ENCODE results near the gene CFL1. TPM values are rescaled to one million over a fixed set of nuclear protein-coding genes. Genes with fewer than 3 reads are reported as not detected.

The CFL1 gene
- total RNA-seq, 2 experiments from 2014 or later: 1,043 to 1,085 TPM

GRCh38 chr11:65860278-65861164, 2.5 kb upstream of the CFL1 start, which contains the start of gene MUS81:
Gene MUS81, plus strand, starts transcription at chr11:65860433. Its CDS starts 321 bp downstream, at chr11:65860754.
- peak; percentile 97 for DNase-seq
- peaks cover 38% of the 10 kb centered on the region for H3K36me3 Mint-ChIP-seq (ENCODE audit: low read depth)
- peaks cover 31% of the 10 kb centered on the region for H3K4me1 Mint-ChIP-seq (ENCODE audit: low read depth)
- CTCF ChIA-PET: interaction anchor here (0.7 to 6.1 kb wide), 17 partner anchors 8 to 151 kb away, joined by 3 to 178 read pairs (median 4); partner anchors contain the start of genes CCDC85B, CST6, CTSW and FIBP
- H3K9me3 Mint-ChIP-seq: no peaks in the 10 kb centered on the region
- peak within 1 kb of the TSS; percentile 100 for H3K27ac Mint-ChIP-seq
- intact Hi-C loops (cut with micrococcal nuclease): loop anchor here (1.0 kb wide), 3 partner anchors 97 to 197 kb away; partner anchors contain the start of gene SART1
- H3K27me3 Mint-ChIP-seq (ENCODE audit: low read depth): no peaks in the 10 kb centered on the region
- peak within 1 kb of the TSS; percentile 97 for H3K4me3 Mint-ChIP-seq

- H3K4me1 Mint-ChIP-seq (ENCODE audit: low read depth): peaks cover 36% of the 10 kb centered on the region
Measured at GRCh38 chr11:65859812-65860277, 1.9 kb upstream of the CFL1 start.

GRCh38 chr11:65859095-65859811, 1.3 kb upstream of the CFL1 start:
- Mint-ChIP-seq H3K27ac (peak overlapping the region; percentile 100), H3K27me3 (ENCODE audit: low read depth) (no peaks in the 10 kb centered on the region), H3K36me3 (ENCODE audit: low read depth) (peaks cover 44% of the 10 kb centered on the region), H3K4me1 (ENCODE audit: low read depth) (peaks cover 41% of the 10 kb centered on the region), H3K9me3 (no peaks in the 10 kb centered on the region), H3K4me3 (peak overlapping the region; percentile 97)
- DNase-seq: peak; percentile 99
- intact Hi-C loops (cut with micrococcal nuclease): loop anchor here (1.0 to 5.0 kb wide), 8 partner anchors 14 to 1057 kb away; partner anchors contain the start of genes C11orf68, CAPN1, DRAP1 and EFEMP2
- CTCF ChIA-PET: interaction anchor here (0.5 to 6.1 kb wide), 20 partner anchors 8 to 236 kb away, joined by 3 to 178 read pairs (median 4); partner anchors contain the start of genes CCDC85B, CST6, CTSW and FIBP

More at GRCh38 chr11:65859812-65860277, 1.9 kb upstream of the CFL1 start:
- CTCF ChIA-PET: interaction anchor here (0.5 to 6.1 kb wide), 21 partner anchors 9 to 236 kb away, joined by 3 to 178 read pairs (median 4); partner anchors contain the start of genes CCDC85B, CST6, CTSW and FIBP
- H3K27ac Mint-ChIP-seq: peak overlapping the region; percentile 100
- H3K36me3 Mint-ChIP-seq (ENCODE audit: low read depth): peaks cover 38% of the 10 kb centered on the region
- H3K27me3 Mint-ChIP-seq (ENCODE audit: low read depth): no peaks in the 10 kb centered on the region
- H3K4me3 Mint-ChIP-seq: peak overlapping the region; percentile 97
- no peaks in the 10 kb centered on the region for H3K9me3 Mint-ChIP-seq
- intact Hi-C loops (cut with micrococcal nuclease): loop anchor here (1.0 to 5.0 kb wide), 11 partner anchors 13 to 1058 kb away; partner anchors contain the start of genes C11orf68, CAPN1, DRAP1 and EFEMP2
- no peak for DNase-seq

- Mint-ChIP-seq H3K27me3 (ENCODE audit: low read depth) (no peaks in the 10 kb centered on the region), H3K27ac (peak overlapping the region; percentile 100), H3K36me3 (ENCODE audit: low read depth) (peaks cover 50% of the 10 kb centered on the region), H3K4me3 (peak overlapping the region; percentile 97), H3K4me1 (ENCODE audit: low read depth) (peaks cover 44% of the 10 kb centered on the region), H3K9me3 (no peaks in the 10 kb centered on the region)
- intact Hi-C loops (cut with micrococcal nuclease): loop anchor here (1.0 to 5.0 kb wide), 13 partner anchors 14 to 1056 kb away; partner anchors contain the start of genes BANF1, C11orf68, CAPN1 and DRAP1
- CTCF ChIA-PET: interaction anchor here (0.8 to 6.1 kb wide), 6 partner anchors 13 to 79 kb away, joined by 3 to 178 read pairs (median 7); partner anchors contain the start of genes CCDC85B, CTSW and FIBP
- DNase-seq: no peak
Measured at GRCh38 chr11:65858681-65859087, 704 bp upstream of the CFL1 start.

DNA sequence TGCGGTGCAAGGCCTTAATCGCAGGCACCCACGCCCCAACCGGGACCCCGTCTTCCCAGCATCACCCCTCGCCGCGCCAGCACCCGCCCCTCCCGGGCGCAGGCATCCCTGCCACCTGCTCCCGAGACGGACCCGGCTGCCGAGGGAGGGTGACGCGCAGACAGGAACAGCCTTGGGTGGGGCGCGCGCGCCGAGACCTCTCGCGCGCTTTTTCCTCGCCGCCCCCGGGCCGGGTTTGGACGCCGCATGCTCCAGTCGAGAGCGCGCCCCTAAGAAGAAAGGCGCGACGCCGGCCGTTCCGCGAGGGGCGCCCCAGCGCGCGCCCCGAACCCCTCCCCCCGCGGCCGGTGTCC, 504 bp downstream of the CFL1 start:
- Mint-ChIP-seq H3K4me1 (ENCODE audit: low read depth) (peaks cover 45% of the 10 kb centered on the region), H3K27ac (peak overlapping the region; percentile 85), H3K4me3 (peak overlapping the region; percentile 89), H3K9me3 (no peaks in the 10 kb centered on the region), H3K27me3 (ENCODE audit: low read depth) (no peaks in the 10 kb centered on the region), H3K36me3 (ENCODE audit: low read depth) (peaks cover 50% of the 10 kb centered on the region)
- peak; percentile 57 for DNase-seq
- intact Hi-C loops (cut with micrococcal nuclease): loop anchor here (5.0 kb wide), 2 partner anchors 475 to 1055 kb away; partner anchors contain the start of genes MAP4K2 and SLC25A45
- CTCF ChIA-PET: interaction anchor here (1.0 to 6.1 kb wide), 2 partner anchors 29 to 78 kb away, joined by 3 to 178 read pairs; partner anchors contain the start of genes CCDC85B, CTSW and FIBP

DNA sequence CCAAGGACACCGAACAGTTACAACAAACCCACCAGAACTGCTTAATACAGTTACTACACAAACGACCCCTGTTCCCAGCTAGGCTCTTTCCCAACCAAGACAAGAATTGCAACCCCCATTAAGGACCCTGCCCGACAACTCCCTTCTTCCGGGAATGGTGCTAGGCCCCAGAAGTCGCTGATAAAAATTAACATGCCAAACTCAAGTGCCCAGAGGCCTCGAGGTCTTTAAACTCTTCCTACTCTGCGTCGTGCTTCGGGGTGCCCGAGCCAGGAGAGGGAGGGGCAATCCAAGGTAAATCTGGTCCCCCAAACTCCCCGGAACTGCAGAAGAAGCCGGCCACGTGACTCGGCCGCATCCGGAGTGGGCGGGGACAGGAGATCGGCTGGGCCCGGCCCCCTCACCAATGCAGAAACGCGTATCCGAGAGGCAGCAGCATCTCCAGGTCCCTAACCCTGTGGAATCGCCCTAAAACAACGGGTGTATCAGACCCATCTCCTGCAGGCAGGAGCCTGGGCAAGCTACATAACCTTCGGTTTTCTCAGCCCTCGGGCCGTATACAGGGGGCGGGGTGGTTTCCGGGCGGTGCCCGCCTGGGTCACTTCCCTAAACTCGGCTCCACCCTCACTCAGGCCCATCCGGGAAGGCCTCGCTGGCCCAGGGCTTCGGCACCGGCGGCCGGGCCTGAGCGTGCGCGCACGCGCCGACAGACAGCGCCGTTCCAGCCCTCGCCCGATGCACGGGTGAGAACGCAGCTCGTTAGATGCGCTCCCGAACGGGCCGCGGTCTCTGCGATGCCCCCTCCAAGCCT, 1.1 kb downstream of the CFL1 start:
- no peaks in the 10 kb centered on the region for H3K27me3 Mint-ChIP-seq (ENCODE audit: low read depth)
- CTCF ChIA-PET: interaction anchor here (0.6 to 1.0 kb wide), 2 partner anchors 77 to 134 kb away, joined by 3 read pairs; no protein-coding TSS in a partner anchor
- H3K4me3 Mint-ChIP-seq: peak overlapping the region; percentile 89
- peaks cover 44% of the 10 kb centered on the region for H3K4me1 Mint-ChIP-seq (ENCODE audit: low read depth)
- peak; percentile 88 for DNase-seq
- intact Hi-C loops (cut with micrococcal nuclease): loop anchor here (5.0 kb wide), 2 partner anchors 475 to 1055 kb away; partner anchors contain the start of genes MAP4K2 and SLC25A45
- H3K9me3 Mint-ChIP-seq: peaks cover 3% of the 10 kb centered on the region
- H3K36me3 Mint-ChIP-seq (ENCODE audit: low read depth): peaks cover 51% of the 10 kb centered on the region
- H3K27ac Mint-ChIP-seq: peak overlapping the region; percentile 85

- DNase-seq: no peak
Measured at GRCh38 chr11:65855927-65856363, 2.0 kb downstream of the CFL1 start.

DNA sequence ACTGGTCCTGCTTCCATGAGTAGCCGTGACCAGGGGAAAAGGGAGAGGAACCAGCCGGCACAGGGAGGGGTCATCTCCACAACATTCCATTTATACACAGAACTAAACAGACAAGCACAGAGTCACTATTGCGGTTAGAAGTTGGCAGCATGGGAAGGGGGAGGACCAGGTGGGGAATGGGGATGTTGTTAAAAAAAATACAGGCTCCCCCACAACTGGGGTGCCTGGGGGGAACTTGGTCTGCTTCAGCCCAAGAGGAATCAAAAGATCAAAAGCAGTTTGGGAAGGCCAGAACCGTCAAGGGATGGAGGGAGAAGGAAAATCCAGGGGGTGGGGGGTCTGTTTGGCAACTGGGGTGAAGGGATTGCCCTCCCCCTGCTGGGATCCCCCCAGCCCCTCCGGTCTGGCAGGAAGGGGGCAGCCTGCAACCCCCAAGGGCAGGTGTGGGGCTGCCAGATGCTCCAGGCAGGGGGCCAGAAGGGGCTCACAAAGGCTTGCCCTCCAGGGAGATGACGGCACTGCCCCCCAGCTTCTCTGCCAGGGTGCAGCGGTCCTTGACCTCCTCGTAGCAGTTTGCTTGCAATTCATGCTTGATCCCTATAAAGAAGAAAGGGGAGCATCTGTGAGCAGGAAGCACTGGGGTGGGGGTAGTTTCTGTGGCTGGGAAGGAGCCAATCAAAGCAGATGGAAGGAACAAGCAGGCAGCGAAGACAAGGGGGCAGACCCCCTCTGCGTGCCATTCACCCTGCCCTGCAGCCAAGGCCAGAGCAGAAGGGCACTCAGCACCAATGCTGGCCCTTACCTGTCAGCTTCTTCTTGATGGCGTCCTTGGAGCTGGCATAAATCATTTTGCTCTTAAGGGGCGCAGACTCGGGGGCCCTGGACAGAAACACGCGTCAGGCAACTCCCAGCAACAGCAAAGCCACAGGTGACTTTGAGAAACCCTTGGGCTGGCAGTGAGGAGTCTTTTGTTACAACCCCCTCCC, 2.8 kb downstream of the CFL1 start:
- intact Hi-C loops (cut with micrococcal nuclease): loop anchor here (5.0 kb wide), 2 partner anchors 473 to 1053 kb away; partner anchors contain the start of genes MAP4K2 and SLC25A45
- CTCF ChIA-PET: interaction anchor here (0.7 kb wide), 1 partner anchor 157 kb away, joined by 3 read pairs; the partner anchor contains the start of gene CST6

More at GRCh38 chr11:65855927-65856363, 2.0 kb downstream of the CFL1 start:
- Mint-ChIP-seq H3K9me3 (peaks cover 8% of the 10 kb centered on the region), H3K4me3 (peak overlapping the region; percentile 89), H3K36me3 (ENCODE audit: low read depth) (peaks cover 54% of the 10 kb centered on the region), H3K27ac (peak overlapping the region; percentile 85), H3K27me3 (ENCODE audit: low read depth) (no peaks in the 10 kb centered on the region), H3K4me1 (ENCODE audit: low read depth) (peaks cover 36% of the 10 kb centered on the region)
- CTCF ChIA-PET: interaction anchor here (0.7 kb wide), 1 partner anchor 156 kb away, joined by 3 read pairs; the partner anchor contains the start of gene CST6
- intact Hi-C loops (cut with micrococcal nuclease): loop anchor here (5.0 kb wide), 2 partner anchors 474 to 1054 kb away; partner anchors contain the start of genes MAP4K2 and SLC25A45

GRCh38 chr11:65854161-65854592, 3.8 kb downstream of the CFL1 start:
- Mint-ChIP-seq H3K27me3 (ENCODE audit: low read depth) (no peaks in the 10 kb centered on the region), H3K9me3 (peaks cover 8% of the 10 kb centered on the region), H3K4me3 (peak overlapping the region; percentile 2), H3K36me3 (ENCODE audit: low read depth) (peaks cover 50% of the 10 kb centered on the region), H3K27ac (no peak overlapping the region), H3K4me1 (ENCODE audit: low read depth) (peaks cover 36% of the 10 kb centered on the region)
- CTCF ChIA-PET: interaction anchor here (0.9 to 6.0 kb wide), 2 partner anchors 30 to 33 kb away, joined by 3 to 34 read pairs; no protein-coding TSS in a partner anchor
- intact Hi-C loops (cut with micrococcal nuclease): no loop called here
- no peak for DNase-seq

More for the DNA sequence above, 2.8 kb downstream of the CFL1 start:
- peaks cover 52% of the 10 kb centered on the region for H3K36me3 Mint-ChIP-seq (ENCODE audit: low read depth)
- H3K27ac Mint-ChIP-seq: peak overlapping the region; percentile 13
- peak overlapping the region; percentile 89 for H3K4me3 Mint-ChIP-seq
- H3K27me3 Mint-ChIP-seq (ENCODE audit: low read depth): no peaks in the 10 kb centered on the region
- no peak for DNase-seq
- H3K9me3 Mint-ChIP-seq: peaks cover 8% of the 10 kb centered on the region
- H3K4me1 Mint-ChIP-seq (ENCODE audit: low read depth): peaks cover 36% of the 10 kb centered on the region

Data from activated naive CD4-positive, alpha-beta T cell treated with anti-CD3 and anti-CD28 coated beads for 36 hours (primary cell).